PFSK-1 (cell line): ENCODE measurements around the gene AP4S1.

ENCODE experiments used
- FOXP2 ChIP-seq: optimal IDR thresholded peaks from 2 replicates; pipeline ENCODE3; 2011; ENCODE audit warnings: borderline replicate concordance, control low read depth, inconsistent platforms; ENCODE audit not compliant: insufficient read depth; ENCODE audit errors: extremely low read length, extremely low read depth
- POLR2AphosphoS5 ChIP-seq: IDR thresholded peaks from 2 replicates; pipeline ENCODE4 v1.6.1; 2012; ENCODE audit warnings: low read depth, mild to moderate bottlenecking, control low read depth, low read length, moderate library complexity
- SIN3A ChIP-seq: IDR thresholded peaks from 2 replicates; pipeline ENCODE4 v1.6.1; 2012; ENCODE audit warnings: mild to moderate bottlenecking, low read length, moderate library complexity, borderline replicate concordance; ENCODE audit not compliant: insufficient read depth
- TAF1 ChIP-seq: IDR thresholded peaks from 2 replicates; pipeline ENCODE4 v1.6.1; 2012; ENCODE audit warnings: low read length, control low read depth, borderline replicate concordance; ENCODE audit not compliant: insufficient read depth
- TF ChIP-seq, protein P1 (sequence below), 2 experiments: IDR thresholded peaks; 2 replicates each; pipeline versions ENCODE4 v1.6.1 to v1.8.0; 2011 to 2012; ENCODE audit warnings: low read depth in 2 of 2, low read length in 2 of 2, control low read depth in 1 of 2, inconsistent platforms in 1 of 2, mild to moderate bottlenecking in 1 of 2, moderate library complexity in 1 of 2; ENCODE audit not compliant: insufficient read depth in 1 of 2

AP4S1 gene

DNA sequence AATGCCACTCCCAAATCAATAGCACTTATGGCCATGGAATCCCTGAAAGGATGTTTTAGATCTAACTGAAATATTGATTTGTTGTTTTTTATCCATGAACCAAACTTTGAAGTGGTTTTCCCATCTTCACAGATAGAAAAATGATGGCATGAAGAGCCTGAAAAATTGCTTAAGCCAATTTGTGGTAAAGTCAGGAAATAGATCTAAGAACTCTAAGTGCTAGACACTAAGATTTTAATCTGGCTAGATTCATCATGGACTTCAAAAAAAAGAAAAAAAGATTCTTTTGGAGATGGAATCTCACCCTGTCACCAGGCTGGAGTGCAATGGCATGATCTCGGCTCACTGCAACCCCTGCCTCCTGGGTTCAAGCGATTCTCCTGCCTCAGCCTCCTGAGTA lies 45.7 kb downstream of the AP4S1 start:
- TF ChIP-seq TAF1, result no peak

DNA sequence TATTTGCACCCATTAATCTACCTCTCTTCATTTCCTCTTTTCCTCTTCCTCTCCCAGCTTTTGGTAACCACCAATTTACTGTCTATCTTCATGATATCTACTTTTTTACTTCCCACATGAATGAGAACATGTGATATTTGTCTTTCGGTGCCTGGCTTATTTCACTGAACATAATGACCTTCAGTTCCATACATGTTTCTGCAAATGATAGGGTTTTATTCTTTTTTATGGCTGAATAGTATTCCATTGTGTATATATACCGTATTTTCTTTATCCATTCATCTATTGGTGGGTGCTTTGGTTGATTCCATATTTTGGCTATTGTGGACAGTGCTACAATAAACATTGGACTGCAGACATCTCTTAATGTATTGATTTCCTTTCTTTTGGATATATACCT lies 49.7 kb downstream of the AP4S1 start:
- TF ChIP-seq TAF1 (no peak), POLR2AphosphoS5 (no peak), FOXP2 (no peak), SIN3A (no peak)
- TF ChIP-seq, protein P1, sequence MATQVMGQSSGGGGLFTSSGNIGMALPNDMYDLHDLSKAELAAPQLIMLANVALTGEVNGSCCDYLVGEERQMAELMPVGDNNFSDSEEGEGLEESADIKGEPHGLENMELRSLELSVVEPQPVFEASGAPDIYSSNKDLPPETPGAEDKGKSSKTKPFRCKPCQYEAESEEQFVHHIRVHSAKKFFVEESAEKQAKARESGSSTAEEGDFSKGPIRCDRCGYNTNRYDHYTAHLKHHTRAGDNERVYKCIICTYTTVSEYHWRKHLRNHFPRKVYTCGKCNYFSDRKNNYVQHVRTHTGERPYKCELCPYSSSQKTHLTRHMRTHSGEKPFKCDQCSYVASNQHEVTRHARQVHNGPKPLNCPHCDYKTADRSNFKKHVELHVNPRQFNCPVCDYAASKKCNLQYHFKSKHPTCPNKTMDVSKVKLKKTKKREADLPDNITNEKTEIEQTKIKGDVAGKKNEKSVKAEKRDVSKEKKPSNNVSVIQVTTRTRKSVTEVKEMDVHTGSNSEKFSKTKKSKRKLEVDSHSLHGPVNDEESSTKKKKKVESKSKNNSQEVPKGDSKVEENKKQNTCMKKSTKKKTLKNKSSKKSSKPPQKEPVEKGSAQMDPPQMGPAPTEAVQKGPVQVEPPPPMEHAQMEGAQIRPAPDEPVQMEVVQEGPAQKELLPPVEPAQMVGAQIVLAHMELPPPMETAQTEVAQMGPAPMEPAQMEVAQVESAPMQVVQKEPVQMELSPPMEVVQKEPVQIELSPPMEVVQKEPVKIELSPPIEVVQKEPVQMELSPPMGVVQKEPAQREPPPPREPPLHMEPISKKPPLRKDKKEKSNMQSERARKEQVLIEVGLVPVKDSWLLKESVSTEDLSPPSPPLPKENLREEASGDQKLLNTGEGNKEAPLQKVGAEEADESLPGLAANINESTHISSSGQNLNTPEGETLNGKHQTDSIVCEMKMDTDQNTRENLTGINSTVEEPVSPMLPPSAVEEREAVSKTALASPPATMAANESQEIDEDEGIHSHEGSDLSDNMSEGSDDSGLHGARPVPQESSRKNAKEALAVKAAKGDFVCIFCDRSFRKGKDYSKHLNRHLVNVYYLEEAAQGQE (IDR thresholded peaks at IDR 0.05; ENCODE audit: insufficient read depth in 1 of 2, low read depth in 2 of 2, low read length in 2 of 2), result no peak

DNA sequence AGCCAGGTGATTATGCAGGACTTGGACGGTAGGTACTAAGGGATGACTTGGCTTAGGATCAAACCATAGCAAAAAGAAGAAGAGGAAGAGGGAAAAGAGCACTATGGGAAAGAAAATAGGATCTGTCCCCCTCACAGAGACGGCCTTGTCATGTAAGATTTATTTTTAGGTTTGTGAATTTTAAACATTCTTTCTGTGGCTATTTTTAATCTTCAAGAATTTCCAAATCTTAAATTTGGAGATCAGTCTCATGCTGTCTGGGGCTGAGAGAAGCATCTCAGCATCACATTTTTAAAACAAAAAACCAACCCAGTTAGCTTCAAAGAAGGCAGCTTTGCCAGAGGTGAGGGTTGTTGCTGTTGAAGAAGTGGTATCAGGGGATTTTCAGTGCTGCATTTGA lies 53.3 kb downstream of the AP4S1 start:
- TF ChIP-seq, protein P1 (IDR thresholded peaks at IDR 0.05; ENCODE audit: insufficient read depth in 1 of 2, low read depth in 2 of 2, low read length in 2 of 2), result no peak
- no peak for TF ChIP-seq POLR2AphosphoS5
- TF ChIP-seq SIN3A, result no peak
- no peak for TF ChIP-seq FOXP2
- TF ChIP-seq TAF1, result no peak

DNA sequence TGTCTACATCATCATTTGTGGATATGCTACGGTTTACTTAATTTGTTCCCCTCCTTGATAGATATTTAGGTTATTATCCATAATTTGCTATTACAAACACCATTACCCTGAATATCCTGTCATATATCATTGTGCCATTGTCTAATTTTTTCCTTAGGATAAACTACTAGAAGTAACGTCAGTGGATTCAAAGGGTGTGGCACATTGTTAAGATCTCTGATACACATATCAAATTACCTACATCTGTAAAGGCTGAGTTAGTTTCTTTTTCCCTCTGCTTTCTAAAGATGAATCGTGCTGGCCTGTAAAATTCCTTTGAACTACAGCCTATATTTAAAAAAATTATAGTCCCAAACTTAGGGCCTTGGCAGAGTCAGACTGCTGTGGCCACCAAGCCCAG lies 54.6 kb downstream of the AP4S1 start:
- TF ChIP-seq POLR2AphosphoS5 (no peak), SIN3A (no peak), TAF1 (no peak), FOXP2 (no peak)

DNA sequence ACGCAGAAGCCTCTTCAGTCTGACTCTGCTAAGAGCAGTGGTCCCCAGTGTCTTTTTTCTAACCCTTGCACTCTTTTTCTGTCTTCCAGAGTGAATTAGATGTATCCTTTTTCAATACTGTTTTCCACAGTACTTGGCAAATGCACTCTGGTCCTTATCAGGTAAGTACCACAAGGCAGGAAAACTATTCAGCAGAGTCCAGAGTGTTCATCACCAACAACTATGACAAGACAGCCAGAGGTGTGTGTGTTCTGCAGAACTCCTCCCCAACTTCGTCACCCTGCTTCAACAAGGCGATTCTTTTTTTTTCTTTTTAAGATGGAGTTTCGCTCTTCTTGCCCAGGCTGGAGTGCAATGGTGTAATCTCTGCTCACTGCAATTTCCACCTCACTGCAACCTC lies 55.0 kb downstream of the AP4S1 start:
- TF ChIP-seq SIN3A (no peak), POLR2AphosphoS5 (no peak), FOXP2 (no peak), TAF1 (no peak)
- TF ChIP-seq, protein P1 (IDR thresholded peaks at IDR 0.05; ENCODE audit: insufficient read depth in 1 of 2, low read depth in 2 of 2, low read length in 2 of 2), result no peak

DNA sequence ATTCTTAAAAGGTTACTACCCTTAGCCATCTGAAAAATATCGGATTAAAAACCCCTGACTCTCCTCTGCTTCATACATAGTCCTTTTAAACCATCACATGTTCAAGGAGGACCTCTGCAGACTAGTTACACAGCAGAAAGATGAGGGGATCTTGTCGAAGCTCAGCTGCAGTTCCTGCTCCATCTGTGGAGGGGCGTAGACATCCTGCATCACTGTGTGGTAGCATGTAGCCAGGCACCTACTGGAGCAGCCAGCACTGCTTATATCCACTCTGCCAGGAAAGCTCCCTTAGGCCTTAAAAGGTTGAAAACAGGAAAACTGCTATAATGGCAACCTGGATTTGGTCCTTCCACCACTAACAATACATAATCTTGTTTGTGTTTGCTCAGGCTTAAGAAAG lies 58.3 kb downstream of the AP4S1 start:
- no peak for TF ChIP-seq FOXP2

DNA sequence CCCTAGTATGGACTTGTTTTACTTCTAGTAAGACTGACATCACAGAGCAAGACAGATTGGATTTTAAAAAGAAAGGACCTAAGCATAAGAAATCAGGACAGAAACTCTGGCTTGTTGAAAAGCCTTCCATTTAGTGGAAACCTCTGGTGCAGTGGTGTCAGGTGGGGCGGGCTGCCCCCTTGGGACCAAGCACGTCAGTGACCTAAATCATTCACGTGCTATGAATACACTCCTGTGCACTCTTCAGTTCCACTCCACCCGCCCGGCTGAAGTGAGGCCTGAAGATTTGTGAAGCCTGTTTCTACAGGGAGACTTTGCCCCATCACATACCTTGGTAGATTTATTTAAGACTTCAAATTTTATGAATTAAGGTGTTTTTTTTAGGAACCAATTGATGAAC lies 58.9 kb downstream of the AP4S1 start:
- TF ChIP-seq SIN3A (no peak), TAF1 (no peak), POLR2AphosphoS5 (no peak), FOXP2 (no peak)
- TF ChIP-seq, protein P1 (IDR thresholded peaks at IDR 0.05; ENCODE audit: insufficient read depth in 1 of 2, low read depth in 2 of 2, low read length in 2 of 2), result no peak
